Parathyroid adenoma (tissue), 2 donors: ENCODE measurements around the gene VEGFD.

Experiments used
- H2AFZ ChIP-seq: fragments of 300-600 bp; sonication (generic); one replicate; pipeline ENCODE4 v1.7.0; 2017; ENCODE audit warnings: antibody characterized with exemption, mild to moderate bottlenecking
- H3K27ac ChIP-seq: fragments of 300-600 bp; sonication (generic); one replicate; pipeline ENCODE4 v1.7.0; 2017
- H3K27me3 ChIP-seq: fragments of 300-600 bp; sonication (generic); one replicate; pipeline ENCODE4 v1.7.0; 2017; ENCODE audit warnings: low read length; ENCODE audit not compliant: control insufficient read depth, insufficient read depth
- H3K36me3 ChIP-seq: fragments of 300-600 bp; sonication (generic); one replicate; pipeline ENCODE4 v1.7.0; 2017; ENCODE audit warnings: low read length; ENCODE audit not compliant: control insufficient read depth, insufficient read depth
- H3K4me1 ChIP-seq: fragments of 300-600 bp; sonication (generic); one replicate; pipeline ENCODE4 v1.7.0; 2017; ENCODE audit warnings: control low read depth
- H3K4me2 ChIP-seq: fragments of 300-600 bp; sonication (generic); one replicate; pipeline ENCODE4 v1.7.0; 2017; ENCODE audit warnings: low read length
- H3K4me3 ChIP-seq: fragments of 300-600 bp; sonication (generic); one replicate; pipeline ENCODE4 v1.7.0; 2017; ENCODE audit warnings: low read depth, low read length
- H3K79me2 ChIP-seq: fragments of 300-600 bp; sonication (generic); one replicate; pipeline ENCODE4 v1.7.0; 2017; ENCODE audit warnings: control low read depth
- H3K9ac ChIP-seq: fragments of 300-600 bp; sonication (generic); one replicate; pipeline ENCODE4 v1.7.0; 2017; ENCODE audit warnings: mild to moderate bottlenecking
- H3K9me3 ChIP-seq: fragments of 300-600 bp; sonication (generic); one replicate; pipeline ENCODE4 v1.7.0; 2017; ENCODE audit warnings: low read length; ENCODE audit not compliant: control insufficient read depth
- TF ChIP-seq, protein P1 (sequence below): fragments of 300-600 bp; sonication (generic); IDR thresholded peaks from one replicate; pipeline ENCODE4 v1.7.0; 2017; ENCODE audit warnings: antibody characterized with exemption, mild to moderate bottlenecking
- donor health status: primary hyperparathyroidism.

The VEGFD gene

DNA sequence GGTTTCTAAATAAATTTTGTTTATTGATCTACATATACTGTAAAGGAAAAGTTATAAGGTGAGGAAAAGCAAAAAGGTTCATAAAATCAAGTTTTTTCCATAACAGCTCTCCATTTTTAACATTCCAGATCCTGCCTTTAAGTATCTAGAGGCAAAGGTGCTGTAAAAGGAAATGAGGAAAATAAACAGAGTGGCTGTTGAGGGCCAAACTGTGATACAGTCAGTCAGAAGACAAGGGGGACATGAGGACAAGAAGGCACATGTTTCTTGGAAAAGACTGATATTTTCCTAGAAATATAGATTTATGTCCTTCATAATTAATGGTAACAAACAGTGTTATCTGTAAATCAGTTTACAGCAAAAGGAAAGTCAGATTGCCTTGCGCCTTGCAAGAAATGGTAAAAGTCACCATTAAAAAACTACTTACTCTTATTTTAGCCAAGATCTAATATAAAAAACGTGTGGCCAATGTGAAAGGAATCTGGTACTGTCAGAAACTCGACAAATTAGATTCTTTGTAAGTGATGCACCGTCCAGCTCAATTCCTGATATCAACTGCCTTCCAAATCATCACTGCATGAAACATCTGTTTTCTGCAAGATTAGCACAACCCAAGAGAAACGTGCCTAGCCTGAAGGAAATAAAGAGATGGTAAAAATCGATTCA is 34.0 kb upstream of the VEGFD start:
- no peaks in the 10 kb centered on the region for H3K27me3 ChIP-seq
- no peaks in the 10 kb centered on the region for H3K4me1 ChIP-seq
- H2AFZ ChIP-seq: no peak overlapping the region
- H3K79me2 ChIP-seq: no peaks in the 10 kb centered on the region
- H3K4me2 ChIP-seq: no peak overlapping the region
- H3K9me3 ChIP-seq: no peaks in the 10 kb centered on the region
- no peak overlapping the region for H3K9ac ChIP-seq
- H3K36me3 ChIP-seq: no peaks in the 10 kb centered on the region
- H3K27ac ChIP-seq: no peak overlapping the region
- TF ChIP-seq, protein P1, sequence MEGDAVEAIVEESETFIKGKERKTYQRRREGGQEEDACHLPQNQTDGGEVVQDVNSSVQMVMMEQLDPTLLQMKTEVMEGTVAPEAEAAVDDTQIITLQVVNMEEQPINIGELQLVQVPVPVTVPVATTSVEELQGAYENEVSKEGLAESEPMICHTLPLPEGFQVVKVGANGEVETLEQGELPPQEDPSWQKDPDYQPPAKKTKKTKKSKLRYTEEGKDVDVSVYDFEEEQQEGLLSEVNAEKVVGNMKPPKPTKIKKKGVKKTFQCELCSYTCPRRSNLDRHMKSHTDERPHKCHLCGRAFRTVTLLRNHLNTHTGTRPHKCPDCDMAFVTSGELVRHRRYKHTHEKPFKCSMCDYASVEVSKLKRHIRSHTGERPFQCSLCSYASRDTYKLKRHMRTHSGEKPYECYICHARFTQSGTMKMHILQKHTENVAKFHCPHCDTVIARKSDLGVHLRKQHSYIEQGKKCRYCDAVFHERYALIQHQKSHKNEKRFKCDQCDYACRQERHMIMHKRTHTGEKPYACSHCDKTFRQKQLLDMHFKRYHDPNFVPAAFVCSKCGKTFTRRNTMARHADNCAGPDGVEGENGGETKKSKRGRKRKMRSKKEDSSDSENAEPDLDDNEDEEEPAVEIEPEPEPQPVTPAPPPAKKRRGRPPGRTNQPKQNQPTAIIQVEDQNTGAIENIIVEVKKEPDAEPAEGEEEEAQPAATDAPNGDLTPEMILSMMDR: no peak
- H3K4me3 ChIP-seq: no peak overlapping the region

DNA sequence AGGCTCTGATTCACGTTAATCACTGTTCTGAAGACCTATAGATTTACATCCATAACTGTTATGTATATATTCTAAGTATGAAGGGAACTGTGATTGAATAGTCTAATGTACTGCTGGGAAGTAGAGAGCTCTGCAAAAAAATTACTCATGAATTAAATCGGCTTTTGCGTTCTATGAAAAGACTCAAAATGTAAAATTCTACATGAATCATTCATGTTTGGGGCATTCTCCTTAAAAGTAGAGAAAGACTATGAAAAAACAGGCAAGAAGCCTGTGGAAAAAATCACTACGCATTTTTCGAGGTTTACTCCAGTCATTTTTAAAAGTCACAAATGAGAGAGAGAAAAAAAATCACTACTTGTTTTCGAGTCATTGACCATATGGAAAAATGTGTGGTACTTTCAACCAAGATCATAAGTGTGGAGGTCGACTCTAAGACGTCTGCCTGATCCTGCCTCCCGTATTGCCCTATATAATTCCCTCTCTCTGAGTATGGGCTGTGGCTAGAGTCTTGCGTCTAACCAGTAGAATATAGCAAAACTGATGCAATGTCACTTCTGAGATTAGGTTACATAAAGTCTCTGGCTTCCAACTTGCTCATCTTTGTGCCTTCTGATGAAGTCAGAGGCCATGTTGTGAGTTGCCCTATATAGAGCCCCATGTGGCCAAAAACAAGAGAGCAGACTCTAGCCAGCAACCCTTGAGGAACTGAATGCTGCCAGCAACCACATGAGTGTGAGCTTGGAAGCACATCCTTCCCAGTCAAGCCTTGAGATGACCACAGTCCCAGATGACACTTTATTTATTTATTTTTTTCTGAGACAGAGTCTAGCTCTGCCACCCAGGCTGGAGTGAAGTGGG is 32.1 kb upstream of the VEGFD start:
- H3K4me1 ChIP-seq: no peaks in the 10 kb centered on the region
- no peak overlapping the region for H3K4me2 ChIP-seq
- H3K9ac ChIP-seq: no peak overlapping the region
- no peak overlapping the region for H3K4me3 ChIP-seq
- H3K79me2 ChIP-seq: no peaks in the 10 kb centered on the region
- no peaks in the 10 kb centered on the region for H3K9me3 ChIP-seq
- H3K36me3 ChIP-seq: no peaks in the 10 kb centered on the region
- H3K27ac ChIP-seq: no peak overlapping the region
- H2AFZ ChIP-seq: no peak overlapping the region
- no peaks in the 10 kb centered on the region for H3K27me3 ChIP-seq
- TF ChIP-seq, protein P1: no peak

DNA sequence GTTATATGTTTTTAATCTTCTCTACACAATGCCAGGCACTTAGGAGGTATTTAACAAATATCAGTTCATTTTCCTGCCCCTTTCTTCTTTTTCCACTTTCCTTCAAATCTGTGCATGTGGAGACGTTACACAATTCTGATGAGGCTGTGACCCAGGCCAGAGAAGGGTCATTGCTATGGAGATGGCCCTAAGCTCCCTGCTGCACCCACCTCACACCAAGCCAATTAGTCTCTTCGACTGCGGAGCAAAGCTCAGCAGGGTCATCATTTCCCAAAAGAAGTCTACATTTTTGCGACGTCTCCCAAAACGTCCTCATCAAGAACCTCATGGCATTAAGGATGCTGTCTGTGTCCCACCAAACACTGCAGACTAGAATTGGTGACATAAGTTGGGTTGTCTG is 28.9 kb upstream of the VEGFD start:
- Histone ChIP-seq H3K4me1 (no peaks in the 10 kb centered on the region), H3K36me3 (no peaks in the 10 kb centered on the region), H3K9ac (no peak overlapping the region), H3K9me3 (no peaks in the 10 kb centered on the region), H3K27me3 (no peaks in the 10 kb centered on the region), H3K27ac (no peak overlapping the region), H2AFZ (no peak overlapping the region), H3K4me3 (no peak overlapping the region), H3K4me2 (no peak overlapping the region), H3K79me2 (no peaks in the 10 kb centered on the region)
- TF ChIP-seq, protein P1: no peak

DNA sequence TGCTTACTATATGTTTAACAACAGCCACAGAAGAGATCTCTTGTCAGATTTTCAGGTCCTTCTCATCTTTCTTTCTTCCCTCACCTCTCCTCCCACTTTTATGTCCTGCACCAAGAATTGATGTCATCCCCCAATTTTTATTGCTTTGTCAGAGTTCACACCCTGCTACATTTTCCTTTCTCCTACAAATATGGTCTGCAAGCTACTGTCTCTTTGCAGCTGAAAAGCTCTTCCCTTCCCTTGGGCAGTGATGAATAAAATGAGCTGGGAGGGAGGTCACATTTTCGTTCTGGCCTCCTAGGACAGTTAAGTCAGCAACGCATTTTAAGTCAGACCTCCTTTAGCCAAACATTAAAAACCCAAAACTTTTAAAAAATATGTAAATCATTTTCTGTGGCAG is 26.7 kb upstream of the VEGFD start:
- Histone ChIP-seq H3K27me3 (no peaks in the 10 kb centered on the region), H3K9me3 (no peaks in the 10 kb centered on the region), H3K4me2 (no peak overlapping the region), H3K9ac (no peak overlapping the region), H3K4me1 (no peaks in the 10 kb centered on the region), H3K4me3 (no peak overlapping the region), H2AFZ (no peak overlapping the region), H3K79me2 (no peaks in the 10 kb centered on the region), H3K27ac (no peak overlapping the region), H3K36me3 (no peaks in the 10 kb centered on the region)
- TF ChIP-seq, protein P1: no peak
